OCI-LY1 (cell line): Measurements from ENCODE around the gene CWC15.

Source experiments
- H2AFZ ChIP-seq: fragments of 200-600 bp; sonication (generic), shearing (Covaris generic); 2 replicates; pipeline ENCODE4 v1.6.0; 2014; ENCODE audit warnings: antibody characterized with exemption, mild to moderate bottlenecking, low read length
- H3F3A ChIP-seq: fragments of 200-600 bp; sonication (generic), shearing (Covaris generic); 2 replicates; pipeline ENCODE4 v1.6.0; 2014; ENCODE audit warnings: mild to moderate bottlenecking, antibody characterized with exemption, low read length, moderate library complexity; ENCODE audit not compliant: insufficient read depth
- H3K27ac ChIP-seq: fragments of 200-600 bp; sonication (generic); 2 replicates; pipeline ENCODE4 v1.5.1; 2014; ENCODE audit warnings: low read length, mixed run types, mild to moderate bottlenecking, low read depth; ENCODE audit not compliant: poor library complexity, severe bottlenecking
- H3K27me3 ChIP-seq: fragments of 200-600 bp; sonication (generic); 2 replicates; pipeline ENCODE4 v1.6.0; 2014; ENCODE audit warnings: antibody characterized with exemption, mild to moderate bottlenecking, low read length, moderate library complexity; ENCODE audit not compliant: insufficient read depth
- H3K36me3 ChIP-seq: fragments of 200-600 bp; sonication (generic); 2 replicates; pipeline ENCODE4 v1.6.1; 2014; ENCODE audit warnings: mild to moderate bottlenecking, antibody characterized with exemption, low read length, moderate library complexity, mixed read lengths; ENCODE audit not compliant: insufficient read depth
- H3K4me1 ChIP-seq: fragments of 200-600 bp; sonication (generic); 2 replicates; pipeline ENCODE4 v1.5.1; 2014; ENCODE audit warnings: mild to moderate bottlenecking, low read length, moderate library complexity; ENCODE audit not compliant: insufficient read depth, severe bottlenecking
- H3K4me2 ChIP-seq: fragments of 200-600 bp; sonication (generic), shearing (Covaris generic); 2 replicates; pipeline ENCODE4 v1.6.1; 2014; ENCODE audit warnings: low read length
- H3K4me3 ChIP-seq: fragments of 200-600 bp; sonication (generic); 2 replicates; pipeline ENCODE4 v1.5.1; 2014; ENCODE audit warnings: low read length, low read depth, mild to moderate bottlenecking, mixed read lengths; ENCODE audit not compliant: poor library complexity, severe bottlenecking
- H3K79me2 ChIP-seq: fragments of 200-600 bp; shearing (Covaris generic); 2 replicates; pipeline ENCODE4 v1.6.1; 2016; ENCODE audit warnings: mixed run types, low read length, mixed read lengths; ENCODE audit not compliant: insufficient read depth
- H3K9ac ChIP-seq: fragments of 200-600 bp; sonication (generic), shearing (Covaris generic); 2 replicates; pipeline ENCODE4 v1.6.1; 2014; ENCODE audit warnings: mild to moderate bottlenecking, low read length, mixed read lengths
- H3K9me2 ChIP-seq: fragments of 200-600 bp; sonication (generic), shearing (Covaris generic); 2 replicates; pipeline ENCODE4 v1.6.1; 2014; ENCODE audit warnings: low read depth, mild to moderate bottlenecking, low read length, mixed read lengths
- H3K9me3 ChIP-seq: fragments of 200-600 bp; shearing (Covaris generic); 2 replicates; pipeline ENCODE4 v1.6.1; 2014; ENCODE audit warnings: low read length, mixed read lengths
- H4K20me1 ChIP-seq: fragments of 200-600 bp; sonication (generic), shearing (Covaris generic); 2 replicates; pipeline ENCODE4 v1.6.0; 2016; ENCODE audit warnings: mild to moderate bottlenecking, low read length; ENCODE audit not compliant: insufficient read depth
- CTCF ChIP-seq: fragments of 200-600 bp; sonication (generic), shearing (Covaris generic); IDR thresholded peaks from 2 replicates; pipeline ENCODE4 v1.5.1; 2017; ENCODE audit warnings: mild to moderate bottlenecking, antibody characterized with exemption, low read length, moderate library complexity, mixed read lengths
- EZH2 ChIP-seq: fragments of 200-600 bp; sonication (generic), shearing (Covaris generic); IDR thresholded peaks from 2 replicates; pipeline ENCODE4 v1.8.0; 2017; ENCODE audit warnings: borderline replicate concordance, mixed run types, mild to moderate bottlenecking, antibody characterized with exemption, low read length, moderate library complexity, mixed read lengths

The CWC15 gene

GRCh38 chr11:94960488-94960887 is 12.9 kb downstream of the CWC15 start:
- Histone ChIP-seq H3K79me2 (no peaks in the 10 kb centered on the region), H4K20me1 (no peaks in the 10 kb centered on the region), H3F3A (no peaks in the 10 kb centered on the region), H3K27ac (no peak overlapping the region), H3K4me1 (no peaks in the 10 kb centered on the region), H3K4me3 (no peak overlapping the region), H3K27me3 (no peaks in the 10 kb centered on the region), H3K9me3 (no peaks in the 10 kb centered on the region), H3K36me3 (peaks cover 47% of the 10 kb centered on the region), H2AFZ (no peak overlapping the region), H3K4me2 (no peak overlapping the region), H3K9me2 (no peaks in the 10 kb centered on the region), H3K9ac (no peak overlapping the region)
- TF ChIP-seq CTCF = no peak
- no peak for TF ChIP-seq EZH2

GRCh38 chr11:94959179-94959578 is 14.2 kb downstream of the CWC15 start:
- H3K4me2 ChIP-seq = no peak overlapping the region
- no peak overlapping the region for H3K9ac ChIP-seq
- H4K20me1 ChIP-seq = no peaks in the 10 kb centered on the region
- no peaks in the 10 kb centered on the region for H3K79me2 ChIP-seq
- H3K27ac ChIP-seq = no peak overlapping the region
- H3K4me1 ChIP-seq = no peaks in the 10 kb centered on the region
- no peaks in the 10 kb centered on the region for H3K27me3 ChIP-seq
- TF ChIP-seq EZH2 (no peak), CTCF (no peak)
- no peak overlapping the region for H2AFZ ChIP-seq
- peaks cover 34% of the 10 kb centered on the region for H3K36me3 ChIP-seq
- no peak overlapping the region for H3K4me3 ChIP-seq
- H3K9me3 ChIP-seq = no peaks in the 10 kb centered on the region
- H3K9me2 ChIP-seq = no peaks in the 10 kb centered on the region
- no peaks in the 10 kb centered on the region for H3F3A ChIP-seq

GRCh38 chr11:94958121-94958696 is 15.1 kb downstream of the CWC15 start:
- Histone ChIP-seq H3K36me3 (peaks cover 25% of the 10 kb centered on the region), H3K27ac (no peak overlapping the region), H3K9ac (no peak overlapping the region), H3K27me3 (no peaks in the 10 kb centered on the region), H3K4me1 (no peaks in the 10 kb centered on the region), H3K9me3 (no peaks in the 10 kb centered on the region), H2AFZ (no peak overlapping the region), H4K20me1 (no peaks in the 10 kb centered on the region), H3F3A (no peaks in the 10 kb centered on the region), H3K79me2 (no peaks in the 10 kb centered on the region), H3K4me2 (no peak overlapping the region), H3K4me3 (no peak overlapping the region), H3K9me2 (no peaks in the 10 kb centered on the region)
- TF ChIP-seq CTCF (no peak), EZH2 (no peak)
